NCI-H226 (cell line): ENCODE data around the gene MAD1L1.
"Not testable (repeated sequence)": the region's sequence is repeated elsewhere in the genome, so short reads cannot be mapped to it uniquely, and the experiment has no call there.

Experiments
- DNase-seq: peaks from one replicate; pipeline ENCODE4 v3.0.0-alpha.2; 2015

Gene MAD1L1

DNA sequence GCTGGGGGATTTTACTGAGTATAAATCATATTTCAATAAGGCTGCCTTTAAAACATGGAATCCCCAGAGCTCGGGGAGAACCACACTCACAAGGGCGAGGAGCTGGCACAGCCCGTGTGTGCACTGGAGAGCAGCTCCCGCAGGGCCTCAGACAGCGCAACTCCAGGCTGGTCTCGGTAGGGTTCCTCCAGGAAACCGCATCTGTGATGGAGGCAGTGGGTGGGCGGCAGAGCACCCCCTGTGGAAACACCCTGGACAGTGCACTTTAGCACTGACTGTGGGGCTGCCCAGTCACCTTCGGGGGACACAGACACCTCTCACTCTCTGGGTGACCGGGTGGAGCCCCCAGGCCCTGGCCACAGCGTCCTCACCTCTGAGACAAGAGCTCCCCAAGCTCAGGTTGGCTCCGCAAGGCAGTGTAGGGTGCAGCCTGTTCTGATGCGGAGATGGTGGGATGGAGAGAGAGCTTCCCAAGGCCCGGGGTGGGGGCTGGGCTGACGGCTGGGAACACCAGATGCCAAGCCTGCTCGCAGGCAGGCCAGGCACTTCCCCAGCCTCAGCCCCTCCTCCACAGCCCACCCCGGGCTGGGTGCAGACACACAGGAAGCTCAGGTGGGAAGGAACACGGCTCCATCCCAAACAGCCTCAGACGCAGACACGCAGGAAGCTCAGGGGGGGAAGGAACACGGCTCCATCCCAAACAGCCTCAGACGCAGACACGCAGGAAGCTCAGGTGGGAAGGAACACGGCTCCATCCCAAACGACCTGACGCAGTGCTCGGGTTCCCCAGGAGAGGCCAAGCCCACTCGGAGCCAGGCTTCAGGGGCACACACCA, 224.4 kb downstream of the MAD1L1 start:
- DNase-seq: no peak

GRCh38 chr7:2007551-2007950, 225.2 kb downstream of the MAD1L1 start:
- no peak for DNase-seq

DNA sequence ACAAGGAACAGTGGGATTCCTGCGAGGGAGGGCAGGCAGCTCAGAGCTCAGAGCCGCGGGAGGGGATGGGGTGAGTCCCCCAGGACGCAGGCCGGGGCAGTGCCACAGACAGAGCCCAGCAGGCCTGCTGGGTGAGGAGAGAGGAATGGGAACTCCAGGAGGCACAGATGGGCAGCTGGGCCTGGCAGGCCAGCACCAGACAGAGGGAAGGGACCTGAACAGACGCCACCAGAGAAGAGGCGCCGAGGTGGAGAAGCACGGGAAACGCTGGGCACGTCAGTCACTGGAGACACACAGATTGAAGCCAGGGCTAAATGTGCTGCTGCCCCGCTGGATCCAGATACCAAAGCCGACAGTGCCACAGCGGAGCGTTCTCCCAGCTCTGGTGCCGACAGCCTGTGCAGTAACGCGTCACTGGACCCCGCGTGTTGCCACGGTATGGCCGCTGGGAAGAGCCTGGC, 225.8 kb downstream of the MAD1L1 start:
- no peak for DNase-seq

DNA sequence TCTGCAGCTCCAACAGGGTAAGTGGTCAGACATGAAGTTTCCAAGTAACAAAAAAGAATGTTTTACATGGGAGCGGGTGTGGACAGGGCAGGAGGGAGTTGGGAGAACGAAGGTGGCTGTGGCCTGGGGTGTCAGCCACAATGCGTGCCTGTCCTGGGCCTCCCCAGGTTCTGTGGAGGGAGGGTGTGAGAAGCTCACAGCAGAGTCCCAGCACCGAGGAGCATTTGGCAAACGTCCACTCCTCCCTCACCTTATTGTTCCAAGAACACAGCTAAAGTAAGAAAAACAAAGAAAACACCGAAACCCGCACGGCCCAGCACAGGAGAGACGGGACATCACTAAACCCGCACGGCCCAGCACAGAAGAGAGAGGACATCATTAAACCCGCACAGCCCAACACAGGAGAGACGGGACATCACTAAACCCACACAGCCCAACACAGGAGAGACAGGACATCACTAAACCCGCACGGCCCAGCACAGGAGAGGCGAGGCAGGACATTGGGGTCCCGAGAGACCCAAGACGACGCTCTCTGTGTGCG, 226.4 kb downstream of the MAD1L1 start:
- no peak for DNase-seq

DNA sequence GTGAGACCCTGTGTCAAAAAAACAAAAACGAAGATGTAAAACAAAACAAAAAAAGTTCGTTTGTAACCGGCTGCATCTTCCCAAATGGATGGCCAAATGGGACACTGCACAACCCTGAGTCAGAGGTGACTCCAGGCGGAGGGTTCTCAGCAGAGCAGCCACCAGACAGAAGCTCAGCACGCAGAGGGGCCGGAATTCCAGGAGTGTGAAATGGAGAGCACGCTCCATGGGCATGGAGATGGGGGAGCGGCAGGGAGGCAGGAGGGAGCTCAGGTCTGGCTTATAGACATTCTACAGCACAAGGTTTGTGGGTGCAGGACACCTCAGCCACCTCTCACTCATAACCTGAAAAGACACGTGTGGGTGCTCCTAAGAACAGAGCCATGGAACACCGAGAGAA, 227.0 kb downstream of the MAD1L1 start:
- no peak for DNase-seq

GRCh38 chr7:2004841-2005725, 227.7 kb downstream of the MAD1L1 start:
- DNase-seq: no peak

GRCh38 chr7:2003931-2004812, 228.6 kb downstream of the MAD1L1 start:
- no peak for DNase-seq

DNA sequence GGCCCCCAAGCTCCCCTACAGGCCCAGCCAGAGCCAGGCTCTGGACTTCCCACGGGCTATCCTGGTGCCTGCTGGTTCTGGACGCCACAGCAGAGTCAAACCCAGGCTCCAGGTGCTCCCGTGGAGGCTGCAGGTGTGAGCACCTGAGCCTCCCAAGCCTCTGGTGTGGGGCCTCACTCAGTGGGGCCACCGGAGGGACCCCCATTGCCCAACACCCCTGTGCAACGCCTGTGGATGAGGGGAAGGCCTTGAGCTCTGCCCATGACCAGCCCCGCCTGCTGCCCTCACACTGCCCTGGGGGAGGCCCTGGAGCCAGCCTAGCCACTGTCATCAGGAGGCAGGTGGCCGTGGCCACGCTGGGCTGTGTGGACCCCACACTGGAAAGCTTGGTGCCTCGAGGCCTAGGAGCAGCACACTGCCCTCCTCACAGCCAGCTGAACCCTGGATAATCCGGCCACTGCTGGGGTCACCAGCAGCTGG, 229.3 kb downstream of the MAD1L1 start:
- no peak for DNase-seq

GRCh38 chr7:2002561-2003450, 229.9 kb downstream of the MAD1L1 start:
- no peak for DNase-seq

DNA sequence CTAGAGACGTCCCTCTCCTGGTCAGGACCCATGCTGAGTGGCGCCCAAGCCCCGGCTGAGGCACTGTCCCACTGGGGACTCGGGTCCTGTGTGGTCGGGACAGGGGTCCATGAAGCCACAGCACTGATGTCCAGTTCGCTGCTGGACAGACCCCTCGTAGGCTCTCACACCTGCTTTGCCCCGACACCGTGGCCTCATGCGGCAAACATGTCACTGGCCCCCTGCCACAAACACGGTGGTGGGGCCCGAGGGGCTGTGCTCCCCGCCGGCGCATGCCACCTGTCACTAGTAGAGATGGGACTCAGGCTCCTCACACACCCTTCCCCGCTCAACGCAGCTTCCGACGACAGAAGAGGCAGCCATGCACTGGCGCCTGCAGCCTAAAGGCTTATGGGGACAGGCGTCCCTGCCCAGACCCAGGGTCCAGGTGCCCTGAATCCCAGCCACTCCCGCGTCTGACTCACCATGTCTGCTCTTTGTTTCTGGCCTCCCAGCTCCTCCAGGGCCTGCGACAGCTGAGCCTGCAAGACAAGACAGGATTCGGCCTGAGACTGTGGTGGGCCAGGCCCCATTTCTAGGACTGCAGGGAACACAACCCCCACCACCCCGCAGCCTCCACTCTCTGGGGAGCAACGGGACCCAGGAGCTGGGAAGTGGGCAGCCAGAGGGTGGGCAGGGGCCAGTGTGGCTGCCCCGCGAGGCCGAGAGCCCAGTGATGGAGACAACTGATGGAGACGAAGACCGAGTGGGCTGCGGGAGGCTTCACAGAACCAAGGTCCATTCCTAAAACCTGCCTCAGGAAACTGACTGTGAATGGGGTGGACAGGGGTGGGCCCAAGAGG, 230.9 kb downstream of the MAD1L1 start:
- no peak for DNase-seq

DNA sequence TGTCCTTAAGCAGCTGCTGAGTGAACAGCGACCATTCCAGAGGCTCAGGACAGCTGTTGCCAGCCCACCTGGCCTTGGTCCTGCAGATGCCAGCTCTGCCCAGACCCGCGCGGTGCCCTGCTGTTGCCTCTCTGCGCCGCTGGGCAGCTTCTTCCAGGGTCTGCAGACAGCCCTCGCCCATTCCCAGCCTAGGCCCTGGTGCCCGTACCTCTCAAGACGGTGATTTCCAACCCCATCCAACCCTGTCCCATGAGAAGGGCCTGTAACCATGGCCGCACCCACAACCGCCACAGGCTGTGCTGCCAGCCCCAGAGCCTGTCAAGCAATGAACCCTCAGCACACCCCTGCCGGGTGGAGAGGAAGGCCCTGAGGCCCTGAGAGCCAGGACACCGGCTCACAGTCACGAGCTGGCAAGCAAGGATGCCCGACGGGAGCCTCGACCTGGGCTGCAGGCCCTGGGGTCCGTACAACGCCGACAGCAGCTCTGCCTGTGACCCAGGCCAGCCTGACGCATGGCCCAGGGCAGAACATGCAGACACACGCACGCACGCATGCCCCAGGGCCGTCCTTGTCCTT, 231.9 kb downstream of the MAD1L1 start:
- DNase-seq: no peak

DNA sequence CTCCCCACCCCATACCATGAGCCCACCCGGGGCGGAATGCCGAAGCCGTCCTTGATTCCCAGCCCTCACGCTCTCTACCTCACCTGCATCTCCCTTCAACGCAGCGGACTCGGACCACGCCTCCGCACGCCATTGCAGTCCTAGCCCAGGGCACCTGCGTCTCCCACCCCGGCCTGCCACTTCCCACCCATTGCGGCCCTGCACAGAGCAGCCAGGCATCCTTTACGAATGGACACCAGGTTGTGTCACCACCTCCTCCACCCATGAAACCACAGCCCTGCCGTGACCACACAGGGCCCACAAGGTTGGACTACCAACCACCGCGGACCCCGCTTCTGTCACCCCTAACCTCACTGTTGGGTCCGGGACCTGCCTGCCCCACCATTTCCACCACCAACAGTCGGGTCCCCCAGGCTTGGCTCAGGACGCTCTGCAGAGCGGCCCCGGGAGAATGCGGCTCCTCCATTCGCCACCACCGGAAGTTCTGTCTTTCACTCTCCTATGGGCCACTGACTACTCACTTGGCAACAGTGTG, 232.5 kb downstream of the MAD1L1 start:
- DNase-seq: no peak

DNA sequence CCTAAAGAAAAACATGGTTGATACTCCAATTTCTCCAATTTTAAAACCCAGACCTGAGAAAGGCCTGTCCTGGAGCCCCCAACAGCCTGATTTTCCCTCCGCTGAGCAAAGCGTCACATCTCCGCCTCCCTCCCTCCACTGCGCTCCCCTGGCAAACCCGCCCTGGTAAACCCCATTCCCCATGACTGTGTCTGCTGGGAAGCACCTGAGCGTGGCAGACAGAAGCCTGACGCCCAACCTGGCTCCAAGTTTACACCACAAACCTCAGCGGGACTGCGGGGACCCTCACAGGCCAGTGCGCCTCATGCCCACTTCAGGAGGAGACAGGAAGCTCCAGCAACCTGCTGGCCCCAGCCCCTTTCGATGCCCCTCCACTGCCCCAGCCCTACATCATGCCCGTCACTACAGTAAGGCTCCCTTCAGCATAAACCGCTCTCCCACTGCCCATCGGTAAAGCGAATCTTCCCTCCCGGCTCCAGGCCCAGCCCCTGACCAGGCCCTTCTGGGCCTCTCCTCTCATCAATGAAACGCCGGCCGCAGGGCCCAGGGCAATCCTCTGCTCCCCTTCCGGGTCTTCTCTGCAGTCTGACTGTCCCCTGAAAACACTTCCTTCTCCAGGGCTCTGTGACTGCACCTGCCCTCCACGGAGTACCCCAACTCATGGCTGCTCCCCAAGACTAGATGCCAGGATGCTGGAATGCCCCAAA, 233.3 kb downstream of the MAD1L1 start:
- no peak for DNase-seq

DNA sequence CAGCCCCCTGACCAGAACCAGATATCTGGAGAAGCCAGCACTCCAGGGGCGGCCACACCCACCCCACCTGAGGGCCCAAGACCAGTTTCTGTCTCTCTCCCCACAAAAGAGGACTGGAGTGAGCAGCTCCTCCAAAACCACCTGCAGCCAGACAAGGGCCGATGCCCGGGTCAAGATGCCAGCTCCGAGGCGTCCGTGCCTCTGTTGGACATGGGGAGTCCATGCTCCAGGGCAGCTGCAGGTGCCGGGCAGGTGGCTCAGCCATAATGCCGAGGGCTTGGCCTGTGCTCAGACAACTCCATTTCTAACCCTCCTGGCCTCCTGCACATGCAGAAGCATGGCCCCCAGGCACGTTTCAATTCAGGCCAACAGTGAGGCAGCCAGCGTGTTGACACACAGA, 234.6 kb downstream of the MAD1L1 start:
- DNase-seq: no peak

DNA sequence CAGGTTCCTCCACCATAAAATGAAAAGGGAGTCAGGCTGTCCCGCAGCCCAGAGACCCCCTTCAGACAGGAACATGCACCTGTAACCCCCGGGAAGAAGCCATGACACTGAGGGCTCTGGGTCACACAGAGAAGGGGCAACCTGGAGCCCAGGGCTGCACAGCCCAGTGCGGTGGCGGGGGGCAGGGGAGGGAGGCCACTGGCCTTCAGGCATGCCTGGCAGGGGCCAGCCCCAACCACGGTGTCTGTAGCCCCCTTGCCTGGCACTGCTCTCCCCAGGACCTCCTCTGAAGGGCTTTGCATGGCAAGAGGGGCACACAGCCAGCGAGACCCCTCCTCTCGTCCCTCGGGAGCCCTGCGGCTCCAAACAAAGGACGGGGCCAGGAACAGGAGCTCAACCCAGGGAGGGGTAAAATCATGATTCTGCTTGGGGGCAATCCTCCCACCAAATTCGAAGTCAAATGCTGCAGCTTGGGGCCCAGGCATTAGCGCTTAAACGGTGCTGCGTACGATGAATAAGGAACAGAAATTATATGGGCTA, 235.1 kb downstream of the MAD1L1 start:
- DNase-seq: no peak

- DNase-seq: no peak
These were observed 235.9 kb downstream of the MAD1L1 start for GRCh38 chr7:1996816-1997215.

DNA sequence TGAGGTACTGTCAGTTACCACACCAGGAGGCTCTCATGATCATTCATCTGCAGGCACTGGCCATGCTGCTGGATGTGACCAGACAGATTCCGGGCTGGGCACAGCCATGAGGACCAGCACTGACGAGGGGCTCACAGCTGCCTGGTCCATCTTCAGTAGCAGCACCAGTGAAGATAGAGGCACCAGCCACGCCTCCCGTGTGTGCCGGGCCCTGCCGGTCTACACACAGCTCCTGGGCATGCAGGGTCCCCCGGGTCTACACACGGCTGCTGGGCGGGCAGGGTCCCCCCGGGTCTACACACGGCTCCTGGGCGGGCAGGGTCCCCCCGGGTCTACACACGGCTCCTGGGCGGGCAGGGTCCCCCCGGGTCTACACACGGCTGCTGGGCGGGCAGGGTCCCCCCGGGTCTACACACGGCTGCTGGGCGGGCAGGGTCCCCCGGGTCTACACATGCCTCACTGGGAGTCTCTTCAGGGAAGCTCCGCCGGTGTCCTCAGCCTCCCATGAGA, 236.8 kb downstream of the MAD1L1 start:
- DNase-seq: not testable (repeated sequence)

- no peak for DNase-seq
These were observed 237.3 kb downstream of the MAD1L1 start for GRCh38 chr7:1995426-1995825.

- no peak for DNase-seq
These were observed 237.8 kb downstream of the MAD1L1 start for GRCh38 chr7:1994931-1995330.
